NCI-H1694 treated with DMSO at 0.1 percent for 48 hours (cell line): Measurements from ENCODE around the gene NRG3.

Experiments used
- DNase-seq: peaks from one replicate; lab custom pipeline; 2025; lab: John Stamatoyannopoulos, UW

The NRG3 gene

DNA sequence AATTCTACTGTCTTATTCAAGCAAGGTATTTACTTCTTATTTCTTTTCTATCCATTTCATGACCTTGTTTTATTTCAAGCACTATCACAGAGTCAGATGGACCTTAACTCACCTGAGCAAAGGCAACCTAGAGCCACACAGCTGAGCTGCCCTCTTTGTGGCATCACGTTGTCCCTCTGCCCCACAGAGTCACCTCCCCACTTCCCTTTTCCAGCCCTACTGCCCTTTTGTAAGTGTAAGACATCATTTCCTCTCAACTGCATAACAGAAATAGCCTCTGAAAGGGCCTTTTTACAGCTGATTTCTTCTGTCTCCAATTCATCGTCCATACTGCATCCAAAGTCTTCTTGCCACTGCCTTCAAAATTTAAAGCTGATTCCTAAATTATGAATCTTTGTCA lies 946.0 kb downstream of the NRG3 start:
- DNase-seq, result no peak

DNA sequence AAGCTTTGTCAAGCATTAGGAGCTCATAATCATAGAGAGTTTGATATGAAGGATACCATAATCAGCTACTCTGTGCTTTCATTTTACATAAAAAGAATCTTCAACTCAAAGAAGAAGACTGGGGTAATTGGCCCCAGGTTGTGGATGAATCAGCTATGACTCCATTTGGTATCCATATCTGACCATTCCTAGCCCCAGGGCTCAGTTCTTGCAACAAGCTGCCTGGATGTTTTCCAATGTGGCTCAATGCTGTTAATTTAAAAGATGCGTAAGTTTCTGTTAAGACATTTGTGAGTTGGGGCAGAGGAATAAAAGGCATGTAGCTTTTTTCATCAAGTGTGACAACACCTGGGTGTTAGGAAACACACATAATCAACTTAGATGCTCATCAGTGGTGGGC lies 951.1 kb downstream of the NRG3 start:
- DNase-seq, result no peak

DNA sequence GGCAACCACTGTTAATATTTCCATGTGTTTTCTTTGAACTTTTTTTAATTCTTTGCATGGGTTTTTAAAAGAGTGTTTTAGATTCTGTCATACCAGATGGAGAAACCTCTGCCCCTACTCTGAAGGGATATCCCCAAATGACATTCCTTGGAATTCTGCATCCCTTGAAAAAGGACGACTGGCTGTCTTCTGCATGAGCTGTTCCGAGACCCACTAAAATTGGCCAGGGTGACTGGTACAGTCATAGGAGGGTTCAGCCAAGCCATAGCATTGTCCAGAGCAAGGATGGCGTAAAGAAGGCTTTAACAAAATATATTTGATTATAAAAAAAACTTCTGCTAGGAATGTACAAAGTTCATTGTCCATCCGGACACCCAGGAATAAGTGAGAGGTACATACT lies 952.9 kb downstream of the NRG3 start:
- no peak for DNase-seq

DNA sequence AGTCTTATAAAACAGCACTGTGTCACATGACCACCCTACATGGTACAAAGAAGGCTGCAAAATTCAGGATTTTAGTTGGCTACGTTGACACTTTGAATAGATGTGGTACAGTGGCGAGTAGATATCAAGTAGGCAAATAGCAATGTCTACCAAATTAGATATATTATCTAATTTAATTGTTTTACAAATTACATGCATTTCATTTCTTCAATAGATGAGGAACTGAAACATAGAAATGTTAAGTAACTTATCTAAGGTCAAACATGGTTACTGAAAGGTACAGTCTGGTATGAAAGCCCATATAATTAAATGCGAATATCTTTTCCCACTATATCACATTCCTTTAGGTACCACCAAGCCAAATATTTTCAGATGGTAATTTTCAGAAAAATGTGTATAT lies 972.2 kb downstream of the NRG3 start:
- DNase-seq, result no peak

DNA sequence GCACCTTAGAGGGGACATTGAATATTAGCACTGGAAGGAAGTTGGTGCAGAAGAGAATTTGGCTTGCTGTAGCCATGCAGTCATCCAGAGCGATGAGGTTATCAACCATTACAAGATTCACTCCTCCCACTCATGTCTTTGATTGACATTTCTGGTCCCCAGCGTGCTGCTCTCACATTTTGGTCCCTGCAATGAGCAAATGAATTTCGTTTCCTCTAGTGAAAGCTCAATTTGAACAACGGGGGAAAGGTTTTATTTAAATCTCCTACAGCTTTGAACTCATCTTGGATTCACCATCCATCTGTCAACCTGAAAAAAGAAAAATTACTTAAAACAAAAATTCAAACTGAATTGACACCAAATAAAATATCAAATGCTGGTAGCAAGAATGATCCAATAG lies 975.2 kb downstream of the NRG3 start:
- DNase-seq, result no peak

DNA sequence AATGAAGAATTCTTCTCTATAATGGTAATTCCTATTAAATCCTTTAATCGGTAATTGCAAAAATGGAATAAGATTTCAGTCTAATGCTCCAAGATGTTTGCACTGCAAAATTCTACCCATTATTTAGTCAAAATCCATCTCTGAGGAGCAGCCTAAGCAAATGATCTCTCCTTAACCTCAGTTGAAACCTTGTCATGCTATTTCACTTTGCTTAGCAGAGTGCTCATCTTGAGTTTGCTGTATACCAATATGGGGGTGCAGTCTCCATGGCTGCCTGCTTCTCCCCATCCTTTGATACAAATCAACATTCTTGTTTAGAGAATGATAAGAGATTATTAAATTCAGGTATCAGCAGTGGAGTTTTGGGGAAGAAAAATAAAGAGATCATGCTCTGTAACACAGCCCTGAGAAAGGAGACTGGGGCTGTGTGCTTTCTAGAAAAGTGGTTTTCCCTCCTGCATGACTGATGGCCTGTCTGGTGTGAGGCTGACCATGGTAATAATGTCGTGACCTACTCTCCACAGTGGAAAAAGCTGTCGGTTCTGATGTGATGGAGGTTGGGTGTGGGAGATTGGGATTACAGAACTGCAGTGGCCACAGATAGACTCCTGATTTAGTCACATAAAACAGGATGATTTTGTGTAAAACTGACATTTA lies 982.1 kb downstream of the NRG3 start:
- DNase-seq, result no peak

DNA sequence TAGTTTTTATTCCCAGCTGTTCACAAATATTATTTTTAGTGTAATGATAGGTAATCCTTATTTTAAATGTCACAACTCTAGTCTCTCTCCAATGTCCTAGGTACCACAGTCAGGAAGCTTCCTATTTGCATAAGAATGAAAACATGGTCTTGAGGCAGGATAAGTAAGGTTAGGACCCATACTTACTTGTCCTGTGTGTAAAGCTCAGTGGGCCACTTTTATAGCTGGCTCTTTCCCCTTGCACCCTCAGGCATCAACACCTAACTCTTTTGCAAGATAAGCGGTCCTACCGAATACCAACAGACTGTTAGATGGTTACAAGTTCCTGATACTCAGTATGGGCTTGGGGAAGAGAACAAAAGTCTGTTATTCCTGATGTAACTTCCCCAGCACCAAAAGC lies 986.9 kb downstream of the NRG3 start:
- no peak for DNase-seq

DNA sequence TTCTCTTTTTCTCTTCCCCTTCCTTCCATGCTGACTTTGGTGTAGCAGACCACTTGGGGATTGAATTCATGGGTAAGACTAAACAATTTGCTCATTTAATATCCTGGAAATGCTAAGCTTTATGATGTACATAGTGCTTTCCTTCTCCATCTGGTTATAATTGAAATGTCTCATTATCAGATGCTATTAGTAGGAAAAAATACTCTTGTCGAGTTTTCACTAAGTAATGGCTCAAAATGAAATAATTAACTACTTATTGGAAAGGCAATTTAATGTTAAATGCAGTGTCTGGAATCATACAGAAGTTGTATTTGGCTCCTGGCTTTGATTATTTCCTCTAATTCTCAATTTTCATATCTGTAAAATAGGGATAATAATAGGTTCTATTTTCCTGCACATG lies 990.4 kb downstream of the NRG3 start:
- no peak for DNase-seq

DNA sequence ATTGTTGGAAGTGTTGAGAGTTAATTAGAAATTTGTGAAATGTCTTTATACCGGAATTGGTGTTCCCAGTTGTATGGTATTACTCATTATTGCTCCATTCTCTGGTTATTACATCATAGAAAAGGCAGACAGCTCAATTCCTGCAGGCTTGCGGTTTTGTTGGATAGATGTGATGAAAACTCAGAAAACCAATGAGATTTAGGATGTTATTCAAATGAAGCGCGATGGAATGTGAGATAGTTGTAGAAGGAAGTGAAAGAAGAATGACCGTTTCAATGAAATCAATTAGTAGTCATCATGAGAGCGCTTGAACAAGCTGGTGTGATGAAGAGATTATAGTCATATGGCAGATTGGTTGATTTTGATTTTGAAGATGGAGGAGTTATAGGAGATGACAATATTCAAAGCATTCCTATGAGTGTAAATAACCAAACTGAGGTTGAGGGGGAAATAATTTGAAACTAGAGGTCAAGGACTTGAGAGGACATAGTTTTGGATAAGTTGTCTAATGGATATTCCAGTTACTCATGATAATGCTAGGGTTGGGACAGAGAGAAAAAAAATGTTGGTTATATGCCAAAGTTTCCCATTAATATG lies 991.5 kb downstream of the NRG3 start:
- DNase-seq, result no peak

DNA sequence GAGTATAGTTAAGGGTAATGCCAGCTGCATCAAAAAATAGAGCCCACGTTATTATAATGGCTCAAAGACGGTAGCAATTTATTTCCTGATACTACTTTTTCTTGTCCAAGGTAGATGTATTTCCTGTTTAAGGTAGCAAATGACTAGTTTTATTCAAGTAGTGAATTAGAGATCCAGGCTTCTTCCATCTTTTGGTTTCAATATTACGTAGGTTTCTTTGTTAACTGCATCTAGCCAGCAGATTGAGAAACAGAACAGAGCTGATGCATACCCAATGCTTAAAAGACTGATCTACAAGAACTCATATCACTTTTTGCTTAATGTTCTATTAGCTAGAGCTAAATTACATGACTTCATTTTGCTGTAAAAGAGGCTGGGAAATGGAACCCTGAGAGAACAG lies 992.1 kb downstream of the NRG3 start:
- no peak for DNase-seq

DNA sequence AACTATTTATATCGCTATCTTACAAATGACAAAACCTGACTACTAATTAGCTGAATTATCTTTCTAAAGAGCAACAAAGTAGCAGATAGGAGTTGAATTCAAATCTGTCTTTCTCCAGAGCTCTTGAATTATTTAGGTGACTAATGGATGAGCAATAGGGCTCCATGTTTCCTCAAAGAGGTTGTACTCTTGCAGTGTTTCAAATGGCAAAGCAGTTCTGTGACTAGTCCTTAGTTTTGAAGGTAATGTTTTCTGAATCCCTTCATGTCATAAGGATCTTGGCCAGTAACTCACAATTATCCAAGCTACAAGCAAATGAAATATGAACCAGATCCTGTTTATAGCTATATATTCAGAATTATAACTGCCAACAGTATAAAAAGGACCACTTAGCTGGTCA lies 999.7 kb downstream of the NRG3 start:
- DNase-seq, result no peak

DNA sequence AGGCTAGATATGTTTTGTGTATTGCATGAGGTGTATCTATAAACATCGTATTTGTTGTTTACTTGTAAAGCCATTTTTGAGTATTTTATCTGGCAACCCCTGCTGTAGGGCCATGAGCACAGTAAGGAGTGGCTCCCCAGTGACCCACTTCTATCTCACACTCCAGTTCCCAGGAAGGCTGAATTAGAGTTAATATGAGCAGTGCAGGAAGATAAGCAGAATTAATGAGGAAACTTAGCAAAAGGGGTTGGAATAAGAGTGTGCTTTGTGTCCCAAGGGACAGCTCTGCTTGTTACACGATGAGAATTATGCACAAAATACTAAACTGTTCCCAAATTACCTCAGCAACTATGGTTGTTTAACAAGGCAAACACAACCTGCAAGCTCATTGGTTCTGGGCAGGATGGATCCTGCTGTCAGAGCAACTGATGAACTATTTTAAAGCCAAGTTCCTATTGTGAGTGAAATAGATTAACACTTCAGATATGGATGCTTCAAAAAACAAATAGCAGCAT lies 1005.8 kb downstream of the NRG3 start:
- no peak for DNase-seq

DNA sequence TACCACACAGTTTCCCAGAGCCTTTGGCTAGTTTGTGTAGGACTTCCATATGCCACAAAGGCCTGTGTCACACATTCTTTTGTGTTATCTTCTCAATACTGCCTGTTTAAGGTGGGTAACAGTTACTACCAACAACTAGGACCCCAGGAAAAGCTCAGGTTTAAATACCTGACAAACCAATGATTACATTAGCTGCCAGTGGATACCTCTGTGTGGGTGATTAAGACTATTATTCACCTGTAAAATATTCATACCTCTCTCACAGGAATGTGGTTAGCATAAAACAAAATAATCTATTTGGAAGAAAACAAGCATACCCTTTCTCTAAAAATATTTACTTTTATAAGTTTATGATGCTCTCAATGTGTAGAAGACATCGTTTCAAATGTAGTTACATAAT lies 1007.7 kb downstream of the NRG3 start:
- no peak for DNase-seq

DNA sequence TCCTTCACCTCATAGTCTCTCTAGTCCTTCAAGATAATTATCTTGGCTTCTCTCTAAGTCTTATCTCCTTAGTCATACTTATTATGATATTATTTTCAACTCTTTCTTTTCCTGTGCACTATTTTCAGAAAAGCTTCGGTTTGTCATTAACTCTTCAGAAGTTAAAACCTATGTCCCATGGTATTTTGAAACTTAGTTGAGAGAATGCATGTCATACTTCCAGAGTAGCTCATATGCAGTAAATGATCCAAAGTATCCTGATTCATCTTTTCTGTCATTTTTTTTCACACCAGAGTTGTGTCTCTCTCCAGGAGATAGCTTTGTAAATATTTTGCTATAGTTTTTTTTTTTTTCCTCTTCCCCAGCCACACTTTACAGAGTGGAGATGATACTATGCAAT lies 1008.6 kb downstream of the NRG3 start:
- DNase-seq, result no peak

DNA sequence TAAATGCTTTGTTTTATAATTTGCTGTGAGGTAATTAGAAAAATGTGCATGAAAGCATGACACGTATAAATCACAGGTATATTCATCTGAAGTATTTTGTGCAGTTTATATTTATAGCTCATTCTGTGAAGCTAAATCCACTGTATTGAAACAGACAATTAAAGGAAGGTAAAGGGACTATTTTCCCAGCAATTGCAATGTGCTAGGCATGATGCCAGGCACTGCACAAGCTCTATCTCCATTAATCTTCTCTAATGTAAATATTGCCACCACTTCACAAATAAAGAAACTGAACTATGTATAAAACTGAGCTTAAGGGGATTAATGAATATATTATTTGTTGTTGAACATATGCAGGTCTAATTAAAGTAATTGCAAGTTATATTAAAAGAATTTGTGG lies 1012.5 kb downstream of the NRG3 start:
- DNase-seq, result no peak

DNA sequence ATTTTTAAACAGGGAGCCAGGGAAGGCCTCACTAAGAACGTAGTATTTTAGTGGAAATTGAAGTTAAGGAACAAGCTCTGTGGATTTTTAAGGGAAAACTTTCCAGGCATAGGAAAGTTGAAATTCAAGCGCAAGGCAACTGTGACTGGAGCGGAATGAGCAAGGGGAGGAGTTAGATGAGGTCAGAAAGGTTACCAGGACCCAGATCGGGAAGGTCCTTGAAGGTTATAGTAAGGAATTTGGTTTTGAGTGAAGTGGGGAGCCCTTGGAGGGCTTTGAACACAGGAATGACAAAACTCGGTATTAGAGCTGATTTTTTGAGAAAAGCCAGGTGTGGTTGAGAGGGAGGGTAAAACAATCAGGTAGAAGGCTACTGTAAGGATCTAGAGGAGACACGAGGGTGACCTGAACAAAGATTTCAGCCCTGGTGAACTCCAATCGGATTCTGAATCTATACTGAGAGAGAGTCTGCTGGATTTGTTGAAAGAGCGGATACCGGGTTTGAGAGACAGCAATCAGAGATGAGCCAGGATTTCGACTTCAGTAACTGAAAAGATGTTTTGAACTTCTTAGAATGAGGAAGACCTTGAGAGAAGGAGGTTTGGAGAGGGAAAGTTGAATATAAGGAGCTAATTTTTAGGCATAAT lies 1013.9 kb downstream of the NRG3 start:
- DNase-seq, result no peak

DNA sequence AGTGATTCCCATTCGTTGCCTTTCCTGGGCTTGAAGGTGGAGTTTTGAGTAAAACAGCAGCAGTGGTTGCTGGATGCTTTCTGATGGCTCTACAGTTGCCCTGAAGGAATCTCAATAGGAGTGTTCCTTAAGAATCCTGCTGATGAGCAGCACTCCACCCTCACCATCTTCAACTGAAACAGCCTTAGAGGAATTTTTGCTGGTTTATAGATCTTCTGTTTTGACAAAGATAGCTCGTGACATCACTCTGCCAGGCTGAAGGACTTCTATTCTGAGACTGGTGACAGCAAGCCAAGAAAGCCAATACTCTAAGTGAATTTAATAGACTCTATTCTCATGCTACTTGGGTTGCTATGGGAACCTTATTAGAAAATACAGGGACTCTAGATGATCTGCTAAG lies 1014.7 kb downstream of the NRG3 start:
- no peak for DNase-seq

DNA sequence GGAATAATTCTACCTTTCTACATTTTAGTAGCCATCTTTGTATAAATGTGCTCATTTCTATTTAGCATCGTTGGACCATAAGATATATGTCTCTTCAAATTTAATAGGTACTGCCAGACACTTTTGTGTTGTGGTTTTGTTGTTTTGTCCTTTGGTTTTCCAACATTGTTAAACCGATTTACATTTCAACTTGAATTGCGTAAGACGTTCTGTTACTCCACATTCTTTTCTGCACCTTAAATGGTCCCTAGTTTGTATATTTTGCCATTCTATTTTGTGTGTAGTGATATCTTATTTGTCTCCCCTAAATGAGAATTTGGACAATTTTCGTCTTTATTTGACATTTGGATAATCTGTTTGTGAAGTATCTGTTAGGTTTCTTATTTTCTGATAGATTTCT lies 1015.6 kb downstream of the NRG3 start:
- no peak for DNase-seq

DNA sequence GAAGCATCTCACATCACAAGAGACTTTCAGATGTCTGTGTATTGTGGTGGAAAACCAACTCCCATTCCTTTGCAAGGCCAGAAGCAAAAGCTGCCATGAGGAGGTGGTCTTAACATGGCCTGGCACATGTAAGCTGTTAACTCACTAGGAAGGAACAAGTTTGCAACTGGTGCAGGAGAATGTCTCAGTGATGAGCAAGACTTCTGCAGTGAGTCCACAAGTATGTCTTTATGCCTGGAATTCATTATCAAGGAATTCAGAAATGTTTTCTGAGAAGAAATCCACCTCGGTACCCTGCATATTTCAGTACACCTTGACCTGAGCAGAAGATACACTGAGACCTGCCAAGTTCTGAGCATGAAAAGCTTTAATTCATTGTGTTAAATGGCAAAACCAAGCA lies 1033.1 kb downstream of the NRG3 start:
- no peak for DNase-seq

DNA sequence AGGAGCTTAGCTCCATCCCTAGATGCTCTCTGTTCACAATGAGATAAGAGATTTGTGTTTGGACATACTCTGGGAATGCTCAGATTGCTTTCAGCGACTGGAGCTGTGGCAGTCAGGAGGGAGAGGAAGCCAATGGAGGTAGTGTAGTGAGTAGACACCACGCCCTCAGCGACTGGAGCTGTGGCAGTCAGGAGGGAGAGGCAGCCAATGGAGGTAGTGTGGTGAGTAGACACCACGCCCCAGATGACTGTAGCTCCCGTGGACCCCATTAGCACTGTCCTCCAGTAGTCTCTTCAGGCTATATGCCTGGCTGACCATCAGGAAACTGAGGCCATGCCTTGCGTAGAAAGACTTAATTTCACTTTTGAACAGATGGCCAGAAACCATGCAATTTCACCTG lies 1033.8 kb downstream of the NRG3 start:
- DNase-seq, result no peak

DNA sequence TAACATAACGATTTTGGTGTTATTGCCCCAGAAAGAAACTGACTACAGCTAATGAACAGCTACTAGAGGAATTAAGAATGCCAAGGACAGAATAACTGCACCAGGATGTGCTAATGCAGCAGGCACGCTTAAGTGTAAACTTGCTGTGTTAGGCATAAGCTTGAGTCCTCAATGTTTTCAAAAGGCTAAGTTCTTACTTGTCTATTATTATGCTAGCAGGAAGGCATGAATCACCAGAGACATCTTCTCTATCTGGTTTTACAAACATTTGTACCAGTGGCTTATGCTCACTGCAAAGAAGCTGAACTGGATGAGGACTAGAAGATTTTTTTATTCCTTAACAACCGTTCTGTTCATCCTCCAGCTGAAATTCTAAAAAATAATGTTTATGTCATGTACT lies 1035.3 kb downstream of the NRG3 start:
- DNase-seq, result no peak

DNA sequence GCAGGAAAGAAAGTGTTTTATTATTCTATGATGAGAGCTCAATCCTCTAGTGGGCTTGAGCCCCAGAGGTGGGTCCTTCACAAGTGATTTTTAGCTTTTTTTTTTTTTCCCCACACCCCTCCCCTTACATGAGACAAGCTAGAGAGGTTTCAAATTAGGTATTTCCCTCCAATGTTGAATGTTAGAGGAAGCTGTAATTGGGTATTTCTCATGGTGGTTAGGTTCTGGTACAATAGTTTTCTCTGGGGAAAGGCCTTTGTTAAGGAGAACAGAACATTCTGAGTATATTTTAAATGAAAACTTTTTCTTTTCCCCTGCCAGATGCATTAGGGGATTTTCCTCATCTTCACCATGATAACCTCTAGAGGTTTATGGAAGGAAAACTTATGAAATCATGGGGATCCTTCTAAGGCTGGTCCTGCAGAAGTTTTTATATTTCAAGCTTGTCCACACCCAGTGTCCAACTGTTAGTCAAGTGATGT lies 1039.7 kb downstream of the NRG3 start:
- no peak for DNase-seq

DNA sequence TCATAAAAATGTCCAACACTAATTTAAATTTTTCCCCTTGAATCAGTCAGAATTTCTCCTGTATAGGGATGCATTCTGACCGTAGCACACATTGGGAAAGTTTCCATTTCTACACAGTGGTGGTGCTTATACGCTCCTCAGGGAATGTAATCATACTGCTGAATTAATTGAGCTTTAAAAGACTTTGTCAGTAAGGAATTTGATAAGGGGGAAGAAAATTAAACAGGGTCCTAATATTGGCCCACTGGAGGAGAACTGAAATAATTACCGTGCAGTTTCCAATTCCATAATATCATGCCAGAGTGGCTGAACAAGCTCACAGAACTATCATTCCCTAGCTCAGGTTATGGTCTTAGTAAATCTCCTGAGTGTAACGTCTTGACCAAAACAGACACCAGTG lies 1041.9 kb downstream of the NRG3 start:
- no peak for DNase-seq

DNA sequence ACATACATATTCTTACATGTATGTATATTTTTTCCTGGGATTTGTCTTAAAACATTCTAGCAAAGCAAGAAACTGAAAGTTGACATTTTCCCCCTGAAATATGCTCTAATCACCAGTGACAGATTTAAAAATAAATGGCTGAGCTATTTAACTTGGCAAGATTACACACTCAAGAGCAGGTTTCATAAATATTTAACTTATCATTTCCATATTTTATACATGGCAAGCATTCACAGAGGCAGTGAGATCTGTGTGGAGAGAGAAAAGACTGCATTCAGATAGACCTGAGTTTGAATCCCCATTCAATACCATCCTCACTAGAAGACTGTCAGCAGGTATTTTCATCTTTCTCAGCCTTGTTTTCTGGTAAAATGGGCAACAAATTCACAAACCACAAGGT lies 1043.0 kb downstream of the NRG3 start:
- DNase-seq, result no peak
